OCI-LY1 (cell line): Measurements from ENCODE around the gene LCMT1.

Source experiments
- H2AFZ ChIP-seq: fragments of 200-600 bp; sonication (generic), shearing (Covaris generic); 2 replicates; pipeline ENCODE4 v1.6.0; 2014; ENCODE audit warnings: antibody characterized with exemption, mild to moderate bottlenecking, low read length
- H3F3A ChIP-seq: fragments of 200-600 bp; sonication (generic), shearing (Covaris generic); 2 replicates; pipeline ENCODE4 v1.6.0; 2014; ENCODE audit warnings: mild to moderate bottlenecking, antibody characterized with exemption, low read length, moderate library complexity; ENCODE audit not compliant: insufficient read depth
- H3K27ac ChIP-seq: fragments of 200-600 bp; sonication (generic); 2 replicates; pipeline ENCODE4 v1.5.1; 2014; ENCODE audit warnings: low read length, mixed run types, mild to moderate bottlenecking, low read depth; ENCODE audit not compliant: poor library complexity, severe bottlenecking
- H3K27me3 ChIP-seq: fragments of 200-600 bp; sonication (generic); 2 replicates; pipeline ENCODE4 v1.6.0; 2014; ENCODE audit warnings: antibody characterized with exemption, mild to moderate bottlenecking, low read length, moderate library complexity; ENCODE audit not compliant: insufficient read depth
- H3K36me3 ChIP-seq: fragments of 200-600 bp; sonication (generic); 2 replicates; pipeline ENCODE4 v1.6.1; 2014; ENCODE audit warnings: mild to moderate bottlenecking, antibody characterized with exemption, low read length, moderate library complexity, mixed read lengths; ENCODE audit not compliant: insufficient read depth
- H3K4me1 ChIP-seq: fragments of 200-600 bp; sonication (generic); 2 replicates; pipeline ENCODE4 v1.5.1; 2014; ENCODE audit warnings: mild to moderate bottlenecking, low read length, moderate library complexity; ENCODE audit not compliant: insufficient read depth, severe bottlenecking
- H3K4me2 ChIP-seq: fragments of 200-600 bp; sonication (generic), shearing (Covaris generic); 2 replicates; pipeline ENCODE4 v1.6.1; 2014; ENCODE audit warnings: low read length
- H3K4me3 ChIP-seq: fragments of 200-600 bp; sonication (generic); 2 replicates; pipeline ENCODE4 v1.5.1; 2014; ENCODE audit warnings: low read length, low read depth, mild to moderate bottlenecking, mixed read lengths; ENCODE audit not compliant: poor library complexity, severe bottlenecking
- H3K79me2 ChIP-seq: fragments of 200-600 bp; shearing (Covaris generic); 2 replicates; pipeline ENCODE4 v1.6.1; 2016; ENCODE audit warnings: mixed run types, low read length, mixed read lengths; ENCODE audit not compliant: insufficient read depth
- H3K9ac ChIP-seq: fragments of 200-600 bp; sonication (generic), shearing (Covaris generic); 2 replicates; pipeline ENCODE4 v1.6.1; 2014; ENCODE audit warnings: mild to moderate bottlenecking, low read length, mixed read lengths
- H3K9me2 ChIP-seq: fragments of 200-600 bp; sonication (generic), shearing (Covaris generic); 2 replicates; pipeline ENCODE4 v1.6.1; 2014; ENCODE audit warnings: low read depth, mild to moderate bottlenecking, low read length, mixed read lengths
- H3K9me3 ChIP-seq: fragments of 200-600 bp; shearing (Covaris generic); 2 replicates; pipeline ENCODE4 v1.6.1; 2014; ENCODE audit warnings: low read length, mixed read lengths
- H4K20me1 ChIP-seq: fragments of 200-600 bp; sonication (generic), shearing (Covaris generic); 2 replicates; pipeline ENCODE4 v1.6.0; 2016; ENCODE audit warnings: mild to moderate bottlenecking, low read length; ENCODE audit not compliant: insufficient read depth
- EZH2 ChIP-seq: fragments of 200-600 bp; sonication (generic), shearing (Covaris generic); IDR thresholded peaks from 2 replicates; pipeline ENCODE4 v1.8.0; 2017; ENCODE audit warnings: borderline replicate concordance, mixed run types, mild to moderate bottlenecking, antibody characterized with exemption, low read length, moderate library complexity, mixed read lengths
- TF ChIP-seq, protein P1 (sequence below): fragments of 200-600 bp; sonication (generic), shearing (Covaris generic); IDR thresholded peaks from 2 replicates; pipeline ENCODE4 v1.5.1; 2017; ENCODE audit warnings: mild to moderate bottlenecking, antibody characterized with exemption, low read length, moderate library complexity, mixed read lengths

LCMT1 gene

DNA sequence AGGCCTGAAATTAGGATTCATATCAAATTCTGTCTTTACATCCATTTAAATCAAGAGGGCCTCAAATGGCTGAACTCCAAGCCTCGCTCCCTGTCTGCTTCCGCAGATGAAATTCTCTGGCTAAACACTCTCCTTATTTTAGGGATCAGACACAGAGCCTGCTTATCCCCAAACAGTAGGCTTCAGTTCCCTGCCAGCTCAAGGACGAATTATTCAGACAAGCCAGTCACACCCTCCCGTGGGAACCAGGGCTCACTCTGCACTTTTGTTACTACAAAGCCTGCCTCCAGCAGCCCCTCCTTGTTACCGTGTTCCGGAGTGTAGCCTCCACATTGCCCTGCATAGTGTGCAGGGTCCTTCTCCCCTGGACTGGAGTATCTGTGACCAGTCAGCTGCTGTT is 46.6 kb upstream of the LCMT1 start:
- H3K4me3 ChIP-seq, result no peak overlapping the region
- no peak overlapping the region for H3K27ac ChIP-seq
- no peaks in the 10 kb centered on the region for H4K20me1 ChIP-seq
- no peaks in the 10 kb centered on the region for H3K27me3 ChIP-seq
- no peaks in the 10 kb centered on the region for H3K36me3 ChIP-seq
- no peaks in the 10 kb centered on the region for H3K9me3 ChIP-seq
- no peak overlapping the region for H3K9ac ChIP-seq
- no peaks in the 10 kb centered on the region for H3K9me2 ChIP-seq
- no peak overlapping the region for H2AFZ ChIP-seq
- H3F3A ChIP-seq, result no peaks in the 10 kb centered on the region
- no peak for TF ChIP-seq EZH2
- TF ChIP-seq, protein P1, sequence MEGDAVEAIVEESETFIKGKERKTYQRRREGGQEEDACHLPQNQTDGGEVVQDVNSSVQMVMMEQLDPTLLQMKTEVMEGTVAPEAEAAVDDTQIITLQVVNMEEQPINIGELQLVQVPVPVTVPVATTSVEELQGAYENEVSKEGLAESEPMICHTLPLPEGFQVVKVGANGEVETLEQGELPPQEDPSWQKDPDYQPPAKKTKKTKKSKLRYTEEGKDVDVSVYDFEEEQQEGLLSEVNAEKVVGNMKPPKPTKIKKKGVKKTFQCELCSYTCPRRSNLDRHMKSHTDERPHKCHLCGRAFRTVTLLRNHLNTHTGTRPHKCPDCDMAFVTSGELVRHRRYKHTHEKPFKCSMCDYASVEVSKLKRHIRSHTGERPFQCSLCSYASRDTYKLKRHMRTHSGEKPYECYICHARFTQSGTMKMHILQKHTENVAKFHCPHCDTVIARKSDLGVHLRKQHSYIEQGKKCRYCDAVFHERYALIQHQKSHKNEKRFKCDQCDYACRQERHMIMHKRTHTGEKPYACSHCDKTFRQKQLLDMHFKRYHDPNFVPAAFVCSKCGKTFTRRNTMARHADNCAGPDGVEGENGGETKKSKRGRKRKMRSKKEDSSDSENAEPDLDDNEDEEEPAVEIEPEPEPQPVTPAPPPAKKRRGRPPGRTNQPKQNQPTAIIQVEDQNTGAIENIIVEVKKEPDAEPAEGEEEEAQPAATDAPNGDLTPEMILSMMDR, result no peak
- H3K4me2 ChIP-seq, result no peak overlapping the region
- no peaks in the 10 kb centered on the region for H3K79me2 ChIP-seq
- peaks cover 35% of the 10 kb centered on the region for H3K4me1 ChIP-seq

DNA sequence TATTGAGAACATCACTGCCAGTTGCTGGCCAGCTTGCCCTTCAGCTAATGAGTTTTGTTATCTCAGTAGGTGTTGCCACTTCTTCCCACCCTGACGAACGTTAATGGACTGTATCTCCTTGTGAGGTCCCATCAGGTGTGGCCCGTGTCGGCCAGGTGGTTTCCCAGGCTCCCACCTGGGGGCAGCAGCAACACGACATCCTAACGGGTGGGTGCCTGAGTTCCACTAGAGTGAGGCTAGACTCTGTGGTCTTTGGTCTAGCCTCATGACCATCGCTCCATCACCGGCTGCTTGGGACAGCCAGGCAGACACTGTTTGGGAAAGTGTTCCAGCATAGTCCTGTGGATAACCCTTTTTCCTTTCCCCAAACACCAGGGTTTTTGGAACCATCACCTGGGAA is 45.6 kb upstream of the LCMT1 start:
- Histone ChIP-seq H2AFZ (no peak overlapping the region; the same call in 1 of the 2 replicates), H3K9ac (peak overlapping the region; percentile 79; the same call in 1 of the 2 replicates), H3K79me2 (no peaks in the 10 kb centered on the region), H3K36me3 (no peaks in the 10 kb centered on the region), H3K27me3 (no peaks in the 10 kb centered on the region), H3K4me3 (peak overlapping the region; percentile 73), H3K4me1 (peaks cover 28% of the 10 kb centered on the region), H3K9me2 (no peaks in the 10 kb centered on the region), H3K9me3 (no peaks in the 10 kb centered on the region), H3K4me2 (peak overlapping the region; percentile 97), H3K27ac (peak overlapping the region; percentile 33), H3F3A (no peaks in the 10 kb centered on the region), H4K20me1 (no peaks in the 10 kb centered on the region)
- TF ChIP-seq EZH2, result no peak
- TF ChIP-seq, protein P1, result peak; percentile 77

DNA sequence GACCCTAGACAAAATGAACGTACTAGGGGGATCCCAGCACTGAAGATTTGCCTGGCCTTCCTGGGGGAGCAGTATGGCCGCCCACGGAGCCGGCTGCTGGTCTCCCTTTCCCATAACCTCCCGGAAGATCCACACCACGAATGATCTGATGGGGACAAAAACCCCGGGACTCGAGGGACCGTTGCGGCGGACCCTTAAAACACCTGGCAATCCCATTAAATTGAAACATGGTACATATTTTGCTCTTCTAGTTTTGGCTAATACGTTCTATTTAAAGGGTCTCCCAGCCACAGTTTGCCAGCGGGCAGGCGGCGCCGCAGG is 45.2 kb upstream of the LCMT1 start:
- Histone ChIP-seq H3K79me2 (no peaks in the 10 kb centered on the region), H2AFZ (peak overlapping the region; percentile 96), H3K9ac (peak overlapping the region; percentile 79)

More for the DNA sequence above, 45.2 kb upstream of the LCMT1 start:
- no peaks in the 10 kb centered on the region for H4K20me1 ChIP-seq
- no peaks in the 10 kb centered on the region for H3K36me3 ChIP-seq
- no peaks in the 10 kb centered on the region for H3K9me3 ChIP-seq
- H3K27me3 ChIP-seq, result no peaks in the 10 kb centered on the region
- peaks cover 23% of the 10 kb centered on the region for H3K4me1 ChIP-seq
- no peaks in the 10 kb centered on the region for H3K9me2 ChIP-seq
- TF ChIP-seq, protein P1, result no peak
- no peak for TF ChIP-seq EZH2
- peak overlapping the region; percentile 33 for H3K27ac ChIP-seq
- no peaks in the 10 kb centered on the region for H3F3A ChIP-seq
- peak overlapping the region; percentile 73 for H3K4me3 ChIP-seq
- H3K4me2 ChIP-seq, result peak overlapping the region; percentile 97
